ENCODE results near the gene KIRREL3. TPM values are rescaled to one million over a fixed set of nuclear protein-coding genes. Genes with fewer than 3 reads are reported as not detected.

Gene KIRREL3
- total RNA-seq, 1 donor from 2014 or later, result not detected

GRCh38 chr11:126817523-126818450 lies 182.8 kb downstream of the KIRREL3 start:
- FAIRE-seq, result no peak
- no peak for DNase-seq (ENCODE audit: low read depth)
- H3K4me3 ChIP-seq (ENCODE audit: low read depth, low read length), result no peak overlapping the region

GRCh38 chr11:126817096-126817495 lies 183.5 kb downstream of the KIRREL3 start:
- Histone ChIP-seq H3K36me3 (ENCODE audit: control insufficient read depth, insufficient read depth, low read length) (no peaks in the 10 kb centered on the region), H3K4me3 (ENCODE audit: low read depth, low read length) (no peak overlapping the region), H3K27me3 (ENCODE audit: control insufficient read depth, insufficient read depth, low read length) (no peaks in the 10 kb centered on the region)
- DNase-seq (ENCODE audit: low read depth), result peak; percentile 2
- no peak for TF ChIP-seq CTCF (IDR thresholded peaks at IDR 0.05; ENCODE audit: insufficient read depth, low read length, severe bottlenecking)
- no peak for FAIRE-seq

More at GRCh38 chr11:126817523-126818450, 182.8 kb downstream of the KIRREL3 start:
- TF ChIP-seq CTCF (IDR thresholded peaks at IDR 0.05; ENCODE audit: insufficient read depth, low read length, severe bottlenecking), result no peak
- no peaks in the 10 kb centered on the region for H3K27me3 ChIP-seq (ENCODE audit: control insufficient read depth, insufficient read depth, low read length)
- H3K36me3 ChIP-seq (ENCODE audit: control insufficient read depth, insufficient read depth, low read length), result no peaks in the 10 kb centered on the region

GRCh38 chr11:126816645-126817044 lies 183.9 kb downstream of the KIRREL3 start:
- no peak for DNase-seq (ENCODE audit: low read depth)
- H3K27me3 ChIP-seq (ENCODE audit: control insufficient read depth, insufficient read depth, low read length), result no peaks in the 10 kb centered on the region
- H3K4me3 ChIP-seq (ENCODE audit: low read depth, low read length), result no peak overlapping the region
- no peak for TF ChIP-seq CTCF (IDR thresholded peaks at IDR 0.05; ENCODE audit: insufficient read depth, low read length, severe bottlenecking)
- no peaks in the 10 kb centered on the region for H3K36me3 ChIP-seq (ENCODE audit: control insufficient read depth, insufficient read depth, low read length)
- FAIRE-seq, result no peak

GRCh38 chr11:126815111-126815510 lies 185.5 kb downstream of the KIRREL3 start:
- H3K4me3 ChIP-seq (ENCODE audit: low read depth, low read length), result no peak overlapping the region
- FAIRE-seq (no peak), DNase-seq (ENCODE audit: low read depth) (no peak)
- no peaks in the 10 kb centered on the region for H3K36me3 ChIP-seq (ENCODE audit: control insufficient read depth, insufficient read depth, low read length)
- TF ChIP-seq CTCF (IDR thresholded peaks at IDR 0.05; ENCODE audit: insufficient read depth, low read length, severe bottlenecking), result no peak
- H3K27me3 ChIP-seq (ENCODE audit: control insufficient read depth, insufficient read depth, low read length), result no peaks in the 10 kb centered on the region

GRCh38 chr11:126810776-126811175 lies 189.8 kb downstream of the KIRREL3 start:
- no peak for TF ChIP-seq CTCF (IDR thresholded peaks at IDR 0.05; ENCODE audit: insufficient read depth, low read length, severe bottlenecking)
- H3K4me3 ChIP-seq (ENCODE audit: low read depth, low read length), result no peak overlapping the region
- no peaks in the 10 kb centered on the region for H3K36me3 ChIP-seq (ENCODE audit: control insufficient read depth, insufficient read depth, low read length)
- FAIRE-seq (no peak), DNase-seq (ENCODE audit: low read depth) (no peak)
- no peaks in the 10 kb centered on the region for H3K27me3 ChIP-seq (ENCODE audit: control insufficient read depth, insufficient read depth, low read length)

All from bronchial epithelial cell (primary cell).